Upper lobe of left lung (tissue), 6 donors: ENCODE measurements around the gene VWA5B1. TPM values are rescaled to one million over a fixed set of nuclear protein-coding genes. Genes with fewer than 3 reads are reported as not detected.

Experiments
- ATAC-seq, 2 donors: fragments of 200-7000 bp; cut with Tn5 transposase; one replicate each; pipeline ENCODE4 v1.9.1; 2022; ENCODE audit warnings: mild to moderate bottlenecking in 2 of 2, moderate library complexity in 2 of 2; ENCODE audit not compliant: low FRiP score in 2 of 2
- DNase-seq, 2 donors: peaks; one replicate each; pipeline ENCODE4 v3.0.0-alpha.2; 2019 to 2020
- H3K27ac ChIP-seq, 4 donors: fragments of 200-600 bp; sonication (generic); one replicate each; pipeline ENCODE4 v1.5.1; 2016 to 2019
- H3K27me3 ChIP-seq, 4 donors: fragments of 200-600 bp; sonication (generic); one replicate each; pipeline ENCODE4 v1.5.1; 2017 to 2019
- H3K36me3 ChIP-seq, 4 donors: fragments of 200-600 bp; sonication (generic); one replicate each; pipeline ENCODE4 v1.5.1; 2016 to 2019
- H3K4me1 ChIP-seq, 4 donors: fragments of 200-600 bp; sonication (generic); one replicate each; pipeline ENCODE4 v1.5.1; 2018 to 2019
- H3K4me3 ChIP-seq, 4 donors: fragments of 200-600 bp; sonication (generic); one replicate each; pipeline ENCODE4 v1.5.1; 2017 to 2019; ENCODE audit warnings: mild to moderate bottlenecking in 2 of 4, moderate library complexity in 1 of 4
- H3K9me3 ChIP-seq, 4 donors: fragments of 200-600 bp; sonication (generic); one replicate each; pipeline ENCODE4 v1.5.1; 2018 to 2019
- EP300 ChIP-seq, 4 donors: sonication (generic); formaldehyde crosslinking; IDR thresholded peaks; one replicate each; pipeline ENCODE4 v1.5.1; 2017; ENCODE audit warnings: antibody characterized with exemption in 4 of 4, control low read depth in 2 of 4
- POLR2A ChIP-seq, 4 donors: fragments of 450-650 bp; IDR thresholded peaks; one replicate each; pipeline ENCODE4 v1.5.1; 2016 to 2017; ENCODE audit warnings: antibody characterized with exemption in 4 of 4, mild to moderate bottlenecking in 2 of 4
- POLR2AphosphoS5 ChIP-seq, 2 donors: sonication (generic); formaldehyde crosslinking; IDR thresholded peaks; one replicate each; pipeline ENCODE4 v1.5.1; 2017; ENCODE audit warnings: antibody characterized with exemption in 2 of 2
- WGBS, 2 donors: methylation state at CpG; one replicate each; pipeline ENCODE4 v1.1.5; 2017 to 2018; 5-methylcytosine and 5-hydroxymethylcytosine counted together
- total RNA-seq, 6 donors: library from RNA; depleted of rRNA in 4 of 6; stranded (reverse); fragments of >200 nt in 4 of 6; gene quantifications; one replicate each; pipeline versions ENCODE4 v1.1.0 to v1.2.1, GENCODE V29; 2016 to 2021
- TF ChIP-seq, protein P1 (sequence below), 6 experiments: fragments of 450-650 bp in 4 of 6; fragments of 200-600 bp in 2 of 6; sonication (generic) in 2 of 6; IDR thresholded peaks; one replicate each; pipeline ENCODE4 v1.5.1; 2016 to 2019; ENCODE audit warnings: antibody characterized with exemption in 6 of 6
- donor health status: DM: no; HTN: no; CAD: no; lungs with moderate emphysema.
- donor health status: DM: no; HTN: yes; CAD: no; lungs with severe emphysema.

Gene VWA5B1
- total RNA-seq, 6 donors from 2014 or later = 0.14 to 0.77 (median 0.46) TPM; not detected in 3

- H3K9me3 ChIP-seq = peaks cover 0 to 7% (median 0%) of the 10 kb centered on the region in 4 donors
- H3K27me3 ChIP-seq = peaks cover 0 to 6% (median 0%) of the 10 kb centered on the region in 4 donors
- ATAC-seq (peak in 1 of 2 donors; percentile 13), DNase-seq (no peak)
- H3K27ac ChIP-seq = peak overlapping the region in 2 of 4 donors; percentile 35 to 54
- H3K36me3 ChIP-seq = no peaks in the 10 kb centered on the region
- WGBS, 2 donors = 78 to 80% methylated on average over 5 to 13 of the region's 13 CpGs
- no peak for TF ChIP-seq EP300 (IDR thresholded peaks at IDR 0.05)
- H3K4me3 ChIP-seq = no peak overlapping the region
- H3K4me1 ChIP-seq = peaks cover 0 to 5% (median 3%) of the 10 kb centered on the region in 4 donors
Measured at GRCh38 chr1:20348326-20348915, 57.7 kb downstream of the VWA5B1 start.

DNA sequence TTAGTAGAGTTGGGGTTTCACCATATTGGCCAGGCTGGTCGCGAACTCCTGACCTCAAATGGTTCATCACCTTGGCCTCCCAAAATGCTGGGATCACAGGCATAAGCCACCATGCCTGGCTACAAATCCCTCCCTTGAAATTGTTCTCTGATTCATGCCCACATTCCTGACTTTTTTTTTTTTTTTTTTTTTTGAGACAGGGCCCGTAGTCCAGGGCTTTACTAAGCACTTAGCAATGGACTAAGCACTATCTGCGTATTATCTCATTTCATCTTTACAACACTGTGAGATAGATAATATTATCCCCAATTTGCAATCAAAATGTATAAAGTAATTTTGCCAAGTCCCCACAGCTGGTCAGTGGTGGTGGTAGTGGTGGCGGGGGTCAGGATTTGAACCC is 58.9 kb downstream of the VWA5B1 start:
- TF ChIP-seq, protein P1, sequence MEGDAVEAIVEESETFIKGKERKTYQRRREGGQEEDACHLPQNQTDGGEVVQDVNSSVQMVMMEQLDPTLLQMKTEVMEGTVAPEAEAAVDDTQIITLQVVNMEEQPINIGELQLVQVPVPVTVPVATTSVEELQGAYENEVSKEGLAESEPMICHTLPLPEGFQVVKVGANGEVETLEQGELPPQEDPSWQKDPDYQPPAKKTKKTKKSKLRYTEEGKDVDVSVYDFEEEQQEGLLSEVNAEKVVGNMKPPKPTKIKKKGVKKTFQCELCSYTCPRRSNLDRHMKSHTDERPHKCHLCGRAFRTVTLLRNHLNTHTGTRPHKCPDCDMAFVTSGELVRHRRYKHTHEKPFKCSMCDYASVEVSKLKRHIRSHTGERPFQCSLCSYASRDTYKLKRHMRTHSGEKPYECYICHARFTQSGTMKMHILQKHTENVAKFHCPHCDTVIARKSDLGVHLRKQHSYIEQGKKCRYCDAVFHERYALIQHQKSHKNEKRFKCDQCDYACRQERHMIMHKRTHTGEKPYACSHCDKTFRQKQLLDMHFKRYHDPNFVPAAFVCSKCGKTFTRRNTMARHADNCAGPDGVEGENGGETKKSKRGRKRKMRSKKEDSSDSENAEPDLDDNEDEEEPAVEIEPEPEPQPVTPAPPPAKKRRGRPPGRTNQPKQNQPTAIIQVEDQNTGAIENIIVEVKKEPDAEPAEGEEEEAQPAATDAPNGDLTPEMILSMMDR (IDR thresholded peaks at IDR 0.05) = no peak
- TF ChIP-seq POLR2A (IDR thresholded peaks at IDR 0.05) (no peak), EP300 (IDR thresholded peaks at IDR 0.05) (no peak), POLR2AphosphoS5 (IDR thresholded peaks at IDR 0.05) (no peak)
- DNase-seq = no peak
- no peaks in the 10 kb centered on the region for H3K27me3 ChIP-seq
- no peak overlapping the region for H3K4me3 ChIP-seq
- 85 to 90% methylated on average over 5 of the region's 5 CpGs for WGBS, 2 donors
- H3K27ac ChIP-seq = no peak overlapping the region
- no peak for ATAC-seq
- no peaks in the 10 kb centered on the region for H3K36me3 ChIP-seq
- H3K9me3 ChIP-seq = peaks cover 0 to 7% (median 0%) of the 10 kb centered on the region in 4 donors
- peaks cover 0 to 5% (median 0%) of the 10 kb centered on the region in 4 donors for H3K4me1 ChIP-seq

GRCh38 chr1:20349971-20350370 is 59.3 kb downstream of the VWA5B1 start:
- no peaks in the 10 kb centered on the region for H3K36me3 ChIP-seq
- no peak for DNase-seq
- TF ChIP-seq POLR2A (IDR thresholded peaks at IDR 0.05) = no peak
- no peak for TF ChIP-seq EP300 (IDR thresholded peaks at IDR 0.05)
- TF ChIP-seq, protein P1 (IDR thresholded peaks at IDR 0.05) = no peak
- TF ChIP-seq POLR2AphosphoS5 (IDR thresholded peaks at IDR 0.05) = no peak
- H3K4me1 ChIP-seq = peaks cover 0 to 5% (median 0%) of the 10 kb centered on the region in 4 donors
- no peak overlapping the region for H3K4me3 ChIP-seq
- H3K27me3 ChIP-seq = no peaks in the 10 kb centered on the region
- no peak overlapping the region for H3K27ac ChIP-seq
- ATAC-seq = no peak
- peaks cover 0 to 7% (median 0%) of the 10 kb centered on the region in 4 donors for H3K9me3 ChIP-seq
- WGBS, 2 donors = 75 to 84% methylated on average over 12 of the region's 12 CpGs

GRCh38 chr1:20350421-20350820 is 59.7 kb downstream of the VWA5B1 start:
- TF ChIP-seq POLR2A (IDR thresholded peaks at IDR 0.05) (no peak), POLR2AphosphoS5 (IDR thresholded peaks at IDR 0.05) (no peak), EP300 (IDR thresholded peaks at IDR 0.05) (no peak)
- TF ChIP-seq, protein P1 (IDR thresholded peaks at IDR 0.05) = no peak
- H3K4me3 ChIP-seq = no peak overlapping the region
- H3K4me1 ChIP-seq = peaks cover 0 to 5% (median 0%) of the 10 kb centered on the region in 4 donors
- no peak for ATAC-seq
- H3K36me3 ChIP-seq = no peaks in the 10 kb centered on the region
- whole genome bisulfite sequencing, 2 donors = 78 to 96% methylated on average over 7 of the region's 7 CpGs
- H3K9me3 ChIP-seq = peaks cover 0 to 7% (median 0%) of the 10 kb centered on the region in 4 donors
- H3K27ac ChIP-seq = no peak overlapping the region
- H3K27me3 ChIP-seq = no peaks in the 10 kb centered on the region
- no peak for DNase-seq

- 56 to 61% methylated on average over 9 of the region's 9 CpGs for WGBS, 2 donors
Measured at GRCh38 chr1:20351911-20352701, 61.4 kb downstream of the VWA5B1 start.

More at GRCh38 chr1:20351911-20352701, 61.4 kb downstream of the VWA5B1 start:
- DNase-seq = no peak
- Histone ChIP-seq H3K9me3 (no peaks in the 10 kb centered on the region), H3K27me3 (no peaks in the 10 kb centered on the region), H3K4me1 (peaks cover 0 to 5% (median 0%) of the 10 kb centered on the region in 4 donors), H3K36me3 (no peaks in the 10 kb centered on the region), H3K27ac (no peak overlapping the region), H3K4me3 (no peak overlapping the region)
- TF ChIP-seq POLR2AphosphoS5 (IDR thresholded peaks at IDR 0.05) (no peak), POLR2A (IDR thresholded peaks at IDR 0.05) (no peak), EP300 (IDR thresholded peaks at IDR 0.05) (no peak)
- TF ChIP-seq, protein P1 (IDR thresholded peaks at IDR 0.05) = no peak
- ATAC-seq = no peak
